Keratinocyte (primary cell): ENCODE data around the gene SUPT6H. TPM values are rescaled to one million over a fixed set of nuclear protein-coding genes. Genes with fewer than 3 reads are reported as not detected.

Experiments
- DNase-seq: peaks from one replicate; pipeline ENCODE4 v3.0.0-alpha.2; 2011; ENCODE audit warnings: low read depth, missing footprints, low spot score
- FAIRE-seq: peaks from 2 replicates; lab custom pipeline; 2011; peaks lifted over from hg19 to GRCh38; lab: Jason Lieb, UNC
- H2AFZ ChIP-seq: 2 replicates; pipeline ENCODE4 v1.6.0; 2012; ENCODE audit warnings: low read length, control low read depth, inconsistent platforms; ENCODE audit not compliant: control insufficient read depth
- H3K27ac ChIP-seq: 2 replicates; pipeline ENCODE4 v1.5.1; 2011; ENCODE audit warnings: low read length; ENCODE audit not compliant: control insufficient read depth, insufficient read depth
- H3K27me3 ChIP-seq: 3 replicates; pipeline ENCODE4 v1.6.0; 2011; ENCODE audit warnings: low read length; ENCODE audit not compliant: control insufficient read depth, insufficient read depth; ENCODE audit errors: extremely low read depth
- H3K36me3 ChIP-seq, 2 experiments: 2 replicates in 1 of 2; 3 replicates in 1 of 2; pipeline ENCODE4 v1.5.1; 2011; ENCODE audit warnings: low read length in 2 of 2, mild to moderate bottlenecking in 1 of 2; ENCODE audit not compliant: control insufficient read depth in 2 of 2, insufficient read depth in 2 of 2; ENCODE audit errors: extremely low read depth in 1 of 2
- H3K4me1 ChIP-seq: 3 replicates; pipeline ENCODE4 v1.5.1; 2011; ENCODE audit warnings: low read length; ENCODE audit not compliant: control insufficient read depth, insufficient read depth; ENCODE audit errors: extremely low read depth
- H3K4me2 ChIP-seq: 3 replicates; pipeline ENCODE4 v1.6.0; 2011; ENCODE audit warnings: low read depth, low read length; ENCODE audit not compliant: control insufficient read depth, insufficient read depth; ENCODE audit errors: extremely low read depth
- H3K4me3 ChIP-seq, 3 experiments: fragments of 200-600 bp in 1 of 3; sonication (generic) in 1 of 3; 2 replicates in 2 of 3; 3 replicates in 1 of 3; pipeline ENCODE4 v1.5.1; 2011 to 2016; ENCODE audit warnings: low read length in 3 of 3, mild to moderate bottlenecking in 3 of 3, control low read depth in 2 of 3, inconsistent platforms in 1 of 3, low read depth in 1 of 3, mixed read lengths in 1 of 3, mixed run types in 1 of 3, moderate library complexity in 1 of 3; ENCODE audit not compliant: control insufficient read depth in 2 of 3, insufficient read depth in 2 of 3; ENCODE audit errors: extremely low read depth in 1 of 3
- H3K79me2 ChIP-seq: 2 replicates; pipeline ENCODE4 v1.6.0; 2012; ENCODE audit warnings: low read length; ENCODE audit not compliant: control insufficient read depth, insufficient read depth
- H3K9ac ChIP-seq: 3 replicates; pipeline ENCODE4 v1.6.0; 2011; ENCODE audit warnings: low read length; ENCODE audit not compliant: control insufficient read depth, insufficient read depth; ENCODE audit errors: extremely low read depth
- H3K9me1 ChIP-seq: 3 replicates; pipeline ENCODE4 v1.6.0; 2011; ENCODE audit warnings: low read length; ENCODE audit not compliant: control insufficient read depth, insufficient read depth; ENCODE audit errors: extremely low read depth
- H3K9me3 ChIP-seq: 2 replicates; pipeline ENCODE4 v1.5.1; 2012; ENCODE audit warnings: low read depth, low read length; ENCODE audit not compliant: control insufficient read depth
- H4K20me1 ChIP-seq: 3 replicates; pipeline ENCODE4 v1.6.0; 2011; ENCODE audit warnings: low read length; ENCODE audit not compliant: control insufficient read depth, insufficient read depth; ENCODE audit errors: extremely low read depth
- EZH2 ChIP-seq: IDR thresholded peaks from one replicate; pipeline ENCODE4 v1.6.1; 2012; ENCODE audit warnings: inconsistent platforms, mild to moderate bottlenecking, low read length, moderate library complexity
- dilution Hi-C: fragments of 300-500 bp; cut with MboI; formaldehyde crosslinking; loops from one replicate; pipeline ENCODE4 v1.7.0; 2020; ENCODE audit warnings: low sequenced_read_pairs; ENCODE audit not compliant: extremely low pct_ligation_motif_present
- polyA plus RNA-seq, 5 experiments: library from polyadenylated mRNA; depleted of rRNA in 3 of 5; stranded (reverse) in 3 of 5; stranded (forward) in 1 of 5; unstranded in 1 of 5; fragments of >200 nt; gene quantifications; 1 replicate in 1 of 5; 2 replicates in 3 of 5; 3 replicates in 1 of 5; pipeline versions ENCODE4 v1.2.1 to v1.2.3, GENCODE V29; 2011 to 2012; ENCODE audit warnings: missing spikeins in 2 of 5, low read depth in 1 of 5, low replicate concordance in 1 of 5
- TF ChIP-seq, protein P1 (sequence below), 3 experiments: IDR thresholded peaks in 1 of 3; conservative IDR thresholded peaks in 1 of 3; optimal IDR thresholded peaks in 1 of 3; 2 replicates in 2 of 3; 3 replicates in 1 of 3; pipeline versions ENCODE3 to v1.5.1; 2011; ENCODE audit warnings: low read length in 3 of 3, mild to moderate bottlenecking in 3 of 3, moderate library complexity in 2 of 3, control low read depth in 1 of 3, inconsistent platforms in 1 of 3; ENCODE audit not compliant: insufficient read depth in 2 of 3; ENCODE audit errors: extremely low read depth in 1 of 3

Gene SUPT6H
- polyA plus RNA-seq, 1 donor (not counting 4 experiments of a cell fraction or from before 2014, with no cell fraction given): 32.1 TPM

GRCh38 chr17:28622186-28622585 lies 39.8 kb upstream of the SUPT6H start:
- Histone ChIP-seq H3K9me3 (no peaks in the 10 kb centered on the region), H3K4me1 (no peaks in the 10 kb centered on the region), H3K4me2 (no peak overlapping the region), H2AFZ (no peak overlapping the region), H3K27ac (no peak overlapping the region), H4K20me1 (no peaks in the 10 kb centered on the region), H3K79me2 (no peaks in the 10 kb centered on the region), H3K9ac (no peak overlapping the region), H3K9me1 (no peaks in the 10 kb centered on the region), H3K36me3 (peaks cover 47 to 55% of the 10 kb centered on the region in 2 experiments), H3K4me3 (no peak overlapping the region), H3K27me3 (no peaks in the 10 kb centered on the region)
- no peak for FAIRE-seq
- dilution Hi-C loops: no loop called here
- TF ChIP-seq, protein P1, sequence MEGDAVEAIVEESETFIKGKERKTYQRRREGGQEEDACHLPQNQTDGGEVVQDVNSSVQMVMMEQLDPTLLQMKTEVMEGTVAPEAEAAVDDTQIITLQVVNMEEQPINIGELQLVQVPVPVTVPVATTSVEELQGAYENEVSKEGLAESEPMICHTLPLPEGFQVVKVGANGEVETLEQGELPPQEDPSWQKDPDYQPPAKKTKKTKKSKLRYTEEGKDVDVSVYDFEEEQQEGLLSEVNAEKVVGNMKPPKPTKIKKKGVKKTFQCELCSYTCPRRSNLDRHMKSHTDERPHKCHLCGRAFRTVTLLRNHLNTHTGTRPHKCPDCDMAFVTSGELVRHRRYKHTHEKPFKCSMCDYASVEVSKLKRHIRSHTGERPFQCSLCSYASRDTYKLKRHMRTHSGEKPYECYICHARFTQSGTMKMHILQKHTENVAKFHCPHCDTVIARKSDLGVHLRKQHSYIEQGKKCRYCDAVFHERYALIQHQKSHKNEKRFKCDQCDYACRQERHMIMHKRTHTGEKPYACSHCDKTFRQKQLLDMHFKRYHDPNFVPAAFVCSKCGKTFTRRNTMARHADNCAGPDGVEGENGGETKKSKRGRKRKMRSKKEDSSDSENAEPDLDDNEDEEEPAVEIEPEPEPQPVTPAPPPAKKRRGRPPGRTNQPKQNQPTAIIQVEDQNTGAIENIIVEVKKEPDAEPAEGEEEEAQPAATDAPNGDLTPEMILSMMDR (optimal IDR thresholded peaks at IDR 0.05 in 1 of 3, IDR thresholded peaks at IDR 0.05 in 1 of 3, conservative IDR thresholded peaks at IDR 0.05 in 1 of 3; ENCODE audit: extremely low read depth in 1 of 3, insufficient read depth in 2 of 3, low read length in 3 of 3): no peak
- TF ChIP-seq EZH2: no peak
- no peak for DNase-seq

DNA sequence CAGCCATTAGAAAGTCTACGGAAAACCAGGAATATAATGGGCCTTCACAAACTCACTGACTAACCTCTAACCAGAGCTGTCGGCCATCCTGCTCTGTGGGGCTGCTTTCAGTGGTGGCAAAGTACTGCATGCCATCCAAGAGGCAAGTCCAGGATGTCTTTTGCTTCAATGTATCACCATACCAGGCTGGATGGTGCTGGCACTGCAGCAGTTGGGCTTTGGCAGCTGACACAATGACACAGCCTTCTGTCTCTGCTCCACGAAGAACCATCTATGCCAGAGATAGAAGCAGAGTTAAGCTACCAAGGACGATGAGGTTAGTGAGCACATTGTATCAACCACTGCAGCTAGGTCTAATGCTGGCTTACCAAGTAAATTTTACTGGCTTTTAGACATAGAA lies 38.3 kb upstream of the SUPT6H start:
- no peaks in the 10 kb centered on the region for H3K9me3 ChIP-seq
- FAIRE-seq (no peak), DNase-seq (no peak)
- H3K4me2 ChIP-seq: no peak overlapping the region
- H3K36me3 ChIP-seq: peaks cover 50 to 62% of the 10 kb centered on the region in 2 experiments
- TF ChIP-seq EZH2: no peak
- TF ChIP-seq, protein P1 (optimal IDR thresholded peaks at IDR 0.05 in 1 of 3, IDR thresholded peaks at IDR 0.05 in 1 of 3, conservative IDR thresholded peaks at IDR 0.05 in 1 of 3; ENCODE audit: extremely low read depth in 1 of 3, insufficient read depth in 2 of 3, low read length in 3 of 3): no peak
- no peak overlapping the region for H2AFZ ChIP-seq
- no peaks in the 10 kb centered on the region for H3K4me1 ChIP-seq
- H3K27me3 ChIP-seq: no peaks in the 10 kb centered on the region
- no peak overlapping the region for H3K27ac ChIP-seq
- no peaks in the 10 kb centered on the region for H3K9me1 ChIP-seq
- no peaks in the 10 kb centered on the region for H4K20me1 ChIP-seq
- no peak overlapping the region for H3K4me3 ChIP-seq
- dilution Hi-C loops: no loop called here
- H3K9ac ChIP-seq: no peak overlapping the region
- H3K79me2 ChIP-seq: no peaks in the 10 kb centered on the region
